Suppressor macrophage (primary cell): ENCODE measurements around the gene MAST1.
"Not testable (repeated sequence)": the region's sequence is repeated elsewhere in the genome, so short reads cannot be mapped to it uniquely, and the experiment has no call there.

Experiments used
- DNase-seq, 4 experiments: peaks; one replicate each; pipeline ENCODE4 v3.0.0-alpha.2; 2020 to 2022

MAST1 gene

GRCh38 chr19:12840091-12841079 is 2.1 kb downstream of the MAST1 start:
- DNase-seq: peak; percentile 34 to 71 (median 50)

GRCh38 chr19:12841094-12841493 is 2.8 kb downstream of the MAST1 start:
- peak in 1 of 4 experiments; percentile 40 for DNase-seq

GRCh38 chr19:12842511-12842910 is 4.2 kb downstream of the MAST1 start:
- no peak for DNase-seq

GRCh38 chr19:12843328-12843727 is 5.0 kb downstream of the MAST1 start:
- no peak for DNase-seq

GRCh38 chr19:12843999-12844732 is 5.9 kb downstream of the MAST1 start:
- peak; percentile 27 to 60 (median 37) for DNase-seq

- not testable (repeated sequence) for DNase-seq
These were observed 8.3 kb downstream of the MAST1 start for GRCh38 chr19:12846613-12847012.

GRCh38 chr19:12847159-12848139 is 9.1 kb downstream of the MAST1 start:
- DNase-seq: peak; percentile 83 to 93 (median 90)

- DNase-seq: no peak
These were observed 18.3 kb downstream of the MAST1 start for GRCh38 chr19:12856653-12857052.

GRCh38 chr19:12858041-12858928 is 20.0 kb downstream of the MAST1 start:
- DNase-seq: no peak

- DNase-seq: no peak
These were observed 21.2 kb downstream of the MAST1 start for GRCh38 chr19:12859546-12859945.

GRCh38 chr19:12864143-12864542 is 25.8 kb downstream of the MAST1 start:
- no peak for DNase-seq

- DNase-seq: no peak
These were observed 26.7 kb downstream of the MAST1 start for GRCh38 chr19:12864721-12865715.

- DNase-seq: no peak
These were observed 27.6 kb downstream of the MAST1 start for GRCh38 chr19:12865746-12866415.

GRCh38 chr19:12866416-12867119 is 28.3 kb downstream of the MAST1 start:
- no peak for DNase-seq

- DNase-seq: peak; percentile 50 to 73 (median 55)
These were observed 29.1 kb downstream of the MAST1 start for GRCh38 chr19:12867120-12868099.

GRCh38 chr19:12868540-12869112 is 30.3 kb downstream of the MAST1 start:
- no peak for DNase-seq

GRCh38 chr19:12871681-12872080 is 33.4 kb downstream of the MAST1 start:
- no peak for DNase-seq
